GM12878 (cell line): ENCODE measurements around the gene ZNG1A. TPM values are rescaled to one million over a fixed set of nuclear protein-coding genes. Genes with fewer than 3 reads are reported as not detected.
"Not testable (repeated sequence)": the region's sequence is repeated elsewhere in the genome, so short reads cannot be mapped to it uniquely, and the experiment has no call there.

Source experiments
- ATAC-seq: fragments of 200-7000 bp; cut with Tn5 transposase; 3 replicates; pipeline ENCODE4 v1.9.1; 2020; ENCODE audit warnings: mild to moderate bottlenecking, moderate library complexity
- BruUV-seq: library from RNA; stranded (reverse); fragments of 400-500 nt; replicated peaks from 2 replicates; lab custom pipeline; 2021; lab: Mats Ljungman, UMichigan
- CTCF ChIA-PET: fragments of 300-600 bp; sonication (Branson Sonifier 250); formaldehyde crosslinking; extraction: SDS; loops from one replicate; lab custom pipeline; 2021; ENCODE audit warnings: inconsistent platforms; lab: Yijun Ruan, JAX
- POLR2A ChIA-PET: fragments of 350-600 bp; formaldehyde crosslinking; extraction: SDS; loops from one replicate; lab custom pipeline; 2021; ENCODE audit warnings: inconsistent platforms; lab: Charles Lee
- RAD21 ChIA-PET: fragments of 300-600 bp; sonication (Branson Sonifier 250); formaldehyde crosslinking; loops from one replicate; lab custom pipeline; 2023; ENCODE audit warnings: antibody characterized with exemption; ENCODE audit not compliant: unreplicated experiment; lab: Charles Lee
- SMC1A ChIA-PET: fragments of 300-600 bp; sonication (Branson Sonifier 250); formaldehyde crosslinking; loops from one replicate; lab custom pipeline; 2023; ENCODE audit not compliant: unreplicated experiment, uncharacterized antibody; lab: Charles Lee
- DNase-seq: peaks from one replicate; pipeline ENCODE4 v3.0.0-alpha.2; 2011; ENCODE audit warnings: low read depth, low spot score
- FAIRE-seq: peaks from 3 replicates; lab custom pipeline; 2011; peaks lifted over from hg19 to GRCh38; lab: Jason Lieb, UNC
- H2AFZ ChIP-seq: 2 replicates; pipeline ENCODE4 v1.6.0; 2011; ENCODE audit warnings: low read depth, low read length, control low read depth; ENCODE audit not compliant: control insufficient read depth
- H3K27ac ChIP-seq: 2 replicates; pipeline ENCODE4 v1.5.1; 2011; ENCODE audit warnings: control low read depth; ENCODE audit not compliant: control insufficient read depth, insufficient read depth
- H3K27me3 ChIP-seq, 2 experiments: replicated peaks in 1 of 2; 2 replicates each; pipeline versions ENCODE4 v1.6.0 to v1.6.1; 2011; ENCODE audit warnings: low read length in 1 of 2; ENCODE audit not compliant: control insufficient read depth in 2 of 2, insufficient read depth in 2 of 2
- H3K36me3 ChIP-seq, 2 experiments: 2 replicates each; pipeline ENCODE4 v1.5.1; 2011; ENCODE audit warnings: low read length in 1 of 2; ENCODE audit not compliant: control insufficient read depth in 2 of 2, insufficient read depth in 2 of 2
- H3K4me1 ChIP-seq: 2 replicates; pipeline ENCODE4 v1.6.1; 2011; ENCODE audit warnings: mild to moderate bottlenecking, low read length, moderate library complexity, mixed read lengths; ENCODE audit not compliant: control insufficient read depth, insufficient read depth
- H3K4me2 ChIP-seq: 2 replicates; pipeline ENCODE4 v1.6.0; 2011; ENCODE audit warnings: control low read depth; ENCODE audit not compliant: control insufficient read depth, insufficient read depth
- H3K4me3 ChIP-seq: fragments of 200-600 bp; sonication (generic); 2 replicates; pipeline ENCODE4 v1.5.1; 2016
- H3K79me2 ChIP-seq: 2 replicates; pipeline ENCODE4 v1.6.0; 2011; ENCODE audit warnings: low read length; ENCODE audit not compliant: control insufficient read depth, insufficient read depth
- H3K9ac ChIP-seq: 2 replicates; pipeline ENCODE4 v1.8.0; 2011; ENCODE audit warnings: low read length, control low read depth, mixed read lengths; ENCODE audit not compliant: control insufficient read depth, insufficient read depth
- H3K9me3 ChIP-seq: replicated peaks from 3 replicates; pipeline ENCODE4 v1.5.1; 2011; ENCODE audit warnings: mild to moderate bottlenecking, low read length; ENCODE audit not compliant: control insufficient read depth, insufficient read depth
- H4K20me1 ChIP-seq: 2 replicates; pipeline ENCODE4 v1.6.0; 2011; ENCODE audit not compliant: control insufficient read depth, insufficient read depth
- BMI1 ChIP-seq: fragments of 450-650 bp; IDR thresholded peaks from 2 replicates; pipeline ENCODE4 v1.6.1; 2016; ENCODE audit warnings: mild to moderate bottlenecking, moderate library complexity, borderline replicate concordance
- WGBS: methylation state at CpG from one replicate; pipeline ENCODE4 v1.1.6; 2016; ENCODE audit warnings: low lambda C conversion rate; ENCODE audit not compliant: insufficient replicate concordance, insufficient coverage; ENCODE audit errors: missing lambda C conversion rate; 5-methylcytosine and 5-hydroxymethylcytosine counted together
- in situ Hi-C: fragments of 300-500 bp; cut with MboI; formaldehyde crosslinking; loops from 9 replicates; pipeline ENCODE4 v1.14.3; 2018; ENCODE audit warnings: mixed read lengths
- intact Hi-C: fragments of 100-400 bp; cut with micrococcal nuclease; formaldehyde crosslinking; loops from one replicate; pipeline ENCODE4 v1.14.2; 2022; ENCODE audit not compliant: unreplicated experiment
- polyA plus RNA-seq, 11 experiments: library from polyadenylated mRNA; depleted of rRNA in 4 of 11; unstranded in 6 of 11; stranded (reverse) in 5 of 11; fragments of >200 nt; fragmentation: Nextera tagmentation in 4 of 11; fragmentation: Illumina TruSeq in 1 of 11; extraction: Ambion mirVana in 4 of 11; extraction: Trizol in 1 of 11; gene quantifications; 1 replicate in 1 of 11; 2 replicates in 10 of 11; pipeline versions ENCODE4 v1.2.1 to v1.2.3, GENCODE V29; 2011 to 2016; ENCODE audit warnings: inconsistent platforms in 2 of 11, missing spikeins in 2 of 11, low read depth in 1 of 11
- total RNA-seq, 4 experiments: library from RNA; depleted of rRNA in 3 of 4; stranded (reverse); fragments of >200 nt in 3 of 4; fragmentation: Illumina TruSeq in 1 of 4; extraction: Trizol in 1 of 4; gene quantifications; 2 replicates each; pipeline versions ENCODE4 v1.2.1 to v1.2.3, GENCODE V29; 2013 to 2021

The ZNG1A gene
- total and polyA plus RNA-seq, 10 of the 15 experiments (the other 5 are each of a cell fraction or from before 2014, with no cell fraction given), result 48.0 to 179 (median 96.7) TPM

DNA sequence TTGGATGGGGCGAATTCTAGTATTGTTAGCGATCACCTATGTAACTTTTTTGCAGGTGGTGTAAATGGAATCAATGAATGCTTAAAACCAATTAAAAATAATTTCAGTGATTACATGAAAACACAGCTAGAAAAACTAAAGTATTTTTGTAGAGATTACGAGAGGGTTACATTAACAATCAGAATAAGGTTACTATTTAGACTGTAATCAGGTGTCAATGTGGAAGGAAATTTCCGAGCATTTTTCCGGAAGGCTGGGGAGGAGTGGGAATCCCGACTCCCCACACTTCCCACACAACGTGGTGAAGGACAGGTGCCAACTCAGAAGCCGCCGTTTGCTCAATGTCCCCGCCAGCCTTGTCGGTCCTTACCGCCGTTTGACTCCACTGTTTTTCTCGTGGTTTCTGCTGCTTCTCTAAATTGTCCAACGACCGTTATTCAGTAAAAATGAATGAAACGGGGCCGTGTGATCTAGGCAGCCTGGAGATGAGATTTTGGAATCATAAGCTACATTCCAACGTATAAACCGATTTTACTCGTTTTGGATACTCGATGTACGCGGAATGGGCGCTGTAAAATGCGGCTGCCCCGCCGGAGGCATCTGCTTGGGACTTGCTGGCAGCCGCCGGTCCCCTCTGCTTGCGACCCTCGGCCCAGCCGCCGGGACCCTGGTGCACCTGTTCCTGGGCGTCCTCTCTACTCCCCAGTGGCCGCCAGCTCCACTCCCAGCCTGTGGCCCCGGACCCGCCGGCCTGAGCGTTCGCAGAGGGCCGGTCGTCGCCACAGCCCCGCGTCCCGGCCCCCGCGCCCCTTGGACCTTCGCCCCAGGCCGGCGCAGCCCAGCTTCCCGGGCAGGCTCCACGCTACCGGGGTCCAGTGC lies 66.0 kb downstream of the ZNG1A start:
- 22% methylated on average over 23 of the region's 55 CpGs for WGBS
- H3K9me3 ChIP-seq, H3K79me2 ChIP-seq, H4K20me1 ChIP-seq, H3K36me3 ChIP-seq, H3K27me3 ChIP-seq, DNase-seq, SMC1A ChIA-PET, ATAC-seq, in situ Hi-C loops, intact Hi-C loops, CTCF ChIA-PET, H3K9ac ChIP-seq, RAD21 ChIA-PET, POLR2A ChIA-PET, FAIRE-seq, H2AFZ ChIP-seq, H3K27ac ChIP-seq, BruUV-seq, H3K4me1 ChIP-seq: not testable (repeated sequence)
- H3K4me2 ChIP-seq, result peak overlapping the region; percentile 71; the same call in 1 of the 2 replicates
- peak overlapping the region; percentile 70 for H3K4me3 ChIP-seq
- TF ChIP-seq BMI1, result peak; percentile 50; the same call in 1 of the 2 replicates

DNA sequence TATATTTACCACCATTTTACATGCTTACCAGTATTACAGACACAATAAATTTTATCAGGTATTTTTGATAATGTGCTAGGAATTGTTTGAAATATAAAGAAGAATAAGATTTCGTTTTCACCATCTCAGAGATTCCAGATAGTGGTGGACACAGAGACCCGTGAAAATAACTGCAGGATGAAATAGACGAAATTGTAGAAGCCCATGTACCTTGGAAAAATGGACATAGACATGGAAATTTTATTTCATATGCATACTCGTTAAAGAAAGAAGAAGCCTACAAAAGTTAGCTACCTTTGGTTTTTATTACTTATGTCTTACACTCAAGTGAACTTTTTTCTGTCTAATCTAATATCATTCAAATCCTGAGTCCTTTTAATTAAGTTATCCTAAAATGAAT lies 68.2 kb downstream of the ZNG1A start:
- H3K4me3 ChIP-seq, H3K4me1 ChIP-seq, in situ Hi-C loops, H3K36me3 ChIP-seq, H2AFZ ChIP-seq, H3K27ac ChIP-seq, ATAC-seq, DNase-seq, H3K27me3 ChIP-seq, H3K79me2 ChIP-seq, FAIRE-seq, H3K9me3 ChIP-seq, RAD21 ChIA-PET, H3K9ac ChIP-seq, BruUV-seq, SMC1A ChIA-PET, intact Hi-C loops, H4K20me1 ChIP-seq, POLR2A ChIA-PET, H3K4me2 ChIP-seq, CTCF ChIA-PET: not testable (repeated sequence)
- 0 out of 2 replicates have a peak, but pooled peaks have one; percentile 37 for TF ChIP-seq BMI1
- 13% methylated on average over 4 of the region's 4 CpGs for WGBS

DNA sequence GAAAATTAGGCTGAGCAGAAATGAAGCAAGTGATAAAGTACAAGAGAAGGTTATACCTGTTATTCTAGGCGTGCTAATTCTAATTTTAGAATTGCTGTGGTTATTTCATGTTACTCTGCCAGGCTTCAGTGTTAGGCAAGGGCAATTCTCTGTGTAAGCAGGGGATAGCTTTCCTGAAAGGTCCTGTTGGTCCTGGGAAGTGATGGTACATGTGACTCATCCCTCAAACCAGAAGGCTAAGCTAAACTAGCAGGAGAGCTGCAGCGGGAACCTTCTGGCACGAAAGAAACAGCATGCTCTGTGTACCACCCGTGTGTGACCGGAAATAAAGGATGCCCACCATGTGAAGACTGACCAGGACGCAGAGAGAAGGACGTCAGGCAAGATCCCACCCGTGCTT lies 69.3 kb downstream of the ZNG1A start:
- H3K4me3 ChIP-seq, H3K27me3 ChIP-seq, BruUV-seq, H3K36me3 ChIP-seq, SMC1A ChIA-PET, FAIRE-seq, H3K9ac ChIP-seq, H3K4me1 ChIP-seq, RAD21 ChIA-PET, POLR2A ChIA-PET, H3K27ac ChIP-seq, CTCF ChIA-PET, H3K4me2 ChIP-seq, intact Hi-C loops, ATAC-seq, H2AFZ ChIP-seq, H4K20me1 ChIP-seq, H3K79me2 ChIP-seq, H3K9me3 ChIP-seq, in situ Hi-C loops, DNase-seq: not testable (repeated sequence)
- 0% methylated on average over 5 of the region's 8 CpGs for WGBS
